Nephron (organoid): ENCODE data around the gene C16orf89.
A peak's percentile ranks its signal among the peaks of the same experiment; 100 is the strongest.
"Not testable (repeated sequence)": the region's sequence is repeated elsewhere in the genome, so short reads cannot be mapped to it uniquely, and the experiment has no call there.

Source experiments
- H3K27ac Mint-ChIP-seq, 3 experiments: 2 replicates each; pipeline ENCODE4 v1.8.0; 2020; ENCODE audit warnings: mixed read lengths in 3 of 3, mild to moderate bottlenecking in 2 of 3, moderate library complexity in 1 of 3
- H3K27me3 Mint-ChIP-seq: 2 replicates; pipeline ENCODE4 v1.8.0; 2021; ENCODE audit warnings: low read depth, mild to moderate bottlenecking, moderate library complexity, mixed read lengths
- H3K36me3 Mint-ChIP-seq: 2 replicates; pipeline ENCODE4 v1.8.0; 2020; ENCODE audit warnings: low read depth, mixed read lengths
- H3K4me1 Mint-ChIP-seq: 2 replicates; pipeline ENCODE4 v1.8.0; 2020; ENCODE audit warnings: mixed read lengths
- H3K4me3 Mint-ChIP-seq, 3 experiments: 2 replicates each; pipeline ENCODE4 v1.8.0; 2020; ENCODE audit warnings: mild to moderate bottlenecking in 3 of 3, mixed read lengths in 3 of 3, moderate library complexity in 2 of 3
- H3K9me3 Mint-ChIP-seq: 2 replicates; pipeline ENCODE4 v1.8.0; 2020; ENCODE audit warnings: mixed read lengths
- TF ChIP-seq, protein P1 (sequence below), 3 experiments: fragments of 200-600 bp; sonication (generic); IDR thresholded peaks; one replicate each; pipeline ENCODE4 v1.5.0; 2021; ENCODE audit warnings: antibody characterized with exemption in 3 of 3; ENCODE audit not compliant: unreplicated experiment in 3 of 3

Gene C16orf89

DNA sequence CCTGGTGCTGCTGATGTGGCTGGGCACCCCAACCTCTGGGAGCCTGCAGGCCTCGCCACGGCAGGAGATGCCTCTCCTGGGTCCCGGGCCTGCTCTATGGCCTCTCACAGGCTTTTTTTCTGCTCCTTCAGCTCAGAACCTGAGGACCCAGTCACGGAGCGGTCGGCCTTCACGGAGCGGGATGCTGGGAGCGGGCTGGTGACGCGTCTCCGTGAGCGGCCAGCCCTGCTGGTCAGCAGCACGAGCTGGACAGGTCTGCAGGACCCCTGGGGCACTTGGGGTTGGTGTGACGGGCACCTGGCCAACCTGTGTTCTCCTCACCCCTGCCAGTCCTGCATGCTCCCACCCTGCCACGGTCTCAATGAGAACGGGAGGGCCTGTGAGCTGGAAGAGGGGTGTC, 12.9 kb upstream of the C16orf89 start:
- Mint-ChIP-seq H3K9me3 (no peaks in the 10 kb centered on the region), H3K27me3 (no peaks in the 10 kb centered on the region)
- TF ChIP-seq, protein P1, sequence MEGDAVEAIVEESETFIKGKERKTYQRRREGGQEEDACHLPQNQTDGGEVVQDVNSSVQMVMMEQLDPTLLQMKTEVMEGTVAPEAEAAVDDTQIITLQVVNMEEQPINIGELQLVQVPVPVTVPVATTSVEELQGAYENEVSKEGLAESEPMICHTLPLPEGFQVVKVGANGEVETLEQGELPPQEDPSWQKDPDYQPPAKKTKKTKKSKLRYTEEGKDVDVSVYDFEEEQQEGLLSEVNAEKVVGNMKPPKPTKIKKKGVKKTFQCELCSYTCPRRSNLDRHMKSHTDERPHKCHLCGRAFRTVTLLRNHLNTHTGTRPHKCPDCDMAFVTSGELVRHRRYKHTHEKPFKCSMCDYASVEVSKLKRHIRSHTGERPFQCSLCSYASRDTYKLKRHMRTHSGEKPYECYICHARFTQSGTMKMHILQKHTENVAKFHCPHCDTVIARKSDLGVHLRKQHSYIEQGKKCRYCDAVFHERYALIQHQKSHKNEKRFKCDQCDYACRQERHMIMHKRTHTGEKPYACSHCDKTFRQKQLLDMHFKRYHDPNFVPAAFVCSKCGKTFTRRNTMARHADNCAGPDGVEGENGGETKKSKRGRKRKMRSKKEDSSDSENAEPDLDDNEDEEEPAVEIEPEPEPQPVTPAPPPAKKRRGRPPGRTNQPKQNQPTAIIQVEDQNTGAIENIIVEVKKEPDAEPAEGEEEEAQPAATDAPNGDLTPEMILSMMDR (IDR thresholded peaks at IDR 0.05; ENCODE audit: unreplicated experiment in 3 of 3): no peak

DNA sequence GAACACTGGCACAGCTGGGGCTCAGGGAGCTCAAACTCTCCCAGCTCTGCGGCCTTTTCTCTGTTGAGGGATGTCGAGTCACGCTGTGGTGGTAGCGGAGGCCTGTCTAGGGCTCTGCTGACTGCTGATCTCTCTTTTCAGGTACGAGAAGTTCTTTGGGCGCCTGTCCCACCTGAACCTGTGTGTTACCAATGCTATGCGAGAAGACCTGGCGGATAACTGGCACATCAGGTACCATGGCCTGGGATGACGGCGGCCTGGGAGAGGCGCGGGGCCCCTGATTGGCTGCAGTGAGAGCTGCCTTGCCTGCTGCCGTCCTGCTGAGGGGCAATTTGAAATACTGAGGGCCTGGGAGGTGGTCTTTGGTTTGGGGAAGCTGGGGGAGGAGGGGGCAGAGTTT, 11.5 kb upstream of the C16orf89 start:
- H3K36me3 Mint-ChIP-seq: peaks cover 12% of the 10 kb centered on the region
- no peaks in the 10 kb centered on the region for H3K9me3 Mint-ChIP-seq
- peaks cover 6% of the 10 kb centered on the region for H3K4me1 Mint-ChIP-seq
- no peaks in the 10 kb centered on the region for H3K27me3 Mint-ChIP-seq
- TF ChIP-seq, protein P1 (IDR thresholded peaks at IDR 0.05; ENCODE audit: unreplicated experiment in 3 of 3): no peak
- no peak overlapping the region for H3K27ac Mint-ChIP-seq
- H3K4me3 Mint-ChIP-seq: no peak overlapping the region

More for the DNA sequence above, 12.9 kb upstream of the C16orf89 start:
- Mint-ChIP-seq H3K4me3 (no peak overlapping the region), H3K36me3 (peaks cover 18% of the 10 kb centered on the region), H3K4me1 (no peaks in the 10 kb centered on the region), H3K27ac (no peak overlapping the region)

DNA sequence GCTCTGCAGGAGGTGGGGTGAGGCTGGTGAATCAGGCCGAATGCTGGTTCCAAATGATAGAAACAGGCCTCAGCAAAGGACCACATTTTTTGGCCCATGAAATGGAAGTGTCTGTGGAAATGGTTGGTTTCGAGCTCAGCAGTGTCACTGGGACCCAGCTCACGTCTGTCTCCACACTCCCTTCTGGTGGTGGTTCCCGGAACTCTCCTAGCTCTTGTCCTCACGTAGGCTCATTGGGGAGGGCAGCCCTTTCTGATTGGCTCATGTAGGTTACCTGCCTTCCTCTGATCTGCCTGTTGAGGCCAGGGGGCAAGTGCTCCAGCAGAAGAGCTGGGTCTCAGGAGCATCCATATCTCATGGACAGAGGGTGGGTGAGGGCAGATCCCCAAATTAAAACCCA, 9.9 kb upstream of the C16orf89 start:
- H3K9me3 Mint-ChIP-seq: no peaks in the 10 kb centered on the region
- H3K36me3 Mint-ChIP-seq: peaks cover 12% of the 10 kb centered on the region
- TF ChIP-seq, protein P1 (IDR thresholded peaks at IDR 0.05; ENCODE audit: unreplicated experiment in 3 of 3): no peak
- H3K4me1 Mint-ChIP-seq: peaks cover 15% of the 10 kb centered on the region
- H3K27ac Mint-ChIP-seq: no peak overlapping the region
- no peaks in the 10 kb centered on the region for H3K27me3 Mint-ChIP-seq
- no peak overlapping the region for H3K4me3 Mint-ChIP-seq

DNA sequence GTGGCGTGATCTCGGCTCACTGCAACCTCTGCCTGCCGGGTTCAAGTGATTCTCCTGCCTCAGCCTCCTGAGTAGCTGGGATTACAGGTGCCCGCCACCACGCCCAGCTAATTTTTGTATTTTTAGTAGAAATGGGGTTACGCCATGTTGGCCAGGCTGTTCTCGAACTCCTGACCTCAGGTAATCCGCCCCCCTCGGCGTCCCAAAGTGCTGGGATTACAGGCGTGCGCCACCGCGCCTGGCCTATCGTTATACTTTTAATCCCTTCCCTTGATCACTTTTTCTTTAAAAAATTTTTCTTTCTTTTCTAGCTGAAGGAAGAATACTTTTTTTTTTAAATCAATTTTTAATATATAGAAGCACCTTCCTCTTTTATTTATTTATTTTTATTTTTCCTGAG, 8.0 kb upstream of the C16orf89 start:
- H3K27ac Mint-ChIP-seq, H3K9me3 Mint-ChIP-seq, H3K27me3 Mint-ChIP-seq, H3K4me3 Mint-ChIP-seq, H3K36me3 Mint-ChIP-seq: not testable (repeated sequence)
- peaks cover 15% of the 10 kb centered on the region for H3K4me1 Mint-ChIP-seq

DNA sequence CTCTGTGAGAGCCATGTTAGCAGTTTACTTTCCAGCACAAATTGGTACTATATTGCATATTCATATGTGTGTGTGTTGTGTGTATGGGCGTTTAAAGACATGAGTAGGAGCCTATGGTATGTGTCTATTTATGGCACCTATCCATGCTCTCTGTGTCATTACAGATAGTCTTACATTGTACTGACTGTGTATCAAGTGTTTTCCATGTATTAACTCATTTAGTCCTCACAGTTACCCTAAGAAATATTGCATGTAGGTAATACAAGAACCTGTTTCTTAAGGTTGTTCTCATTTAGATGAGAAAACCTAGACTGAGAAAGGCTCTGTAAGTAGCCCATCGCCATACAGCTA, 7.5 kb upstream of the C16orf89 start:
- Mint-ChIP-seq H3K4me1 (peaks cover 15% of the 10 kb centered on the region), H3K9me3 (no peaks in the 10 kb centered on the region), H3K27ac (peak overlapping the region; percentile 17 to 35 (median 20)), H3K4me3 (peak overlapping the region; percentile 96 to 97 (median 96)), H3K36me3 (peaks cover 9% of the 10 kb centered on the region), H3K27me3 (no peaks in the 10 kb centered on the region)
- TF ChIP-seq, protein P1 (IDR thresholded peaks at IDR 0.05; ENCODE audit: unreplicated experiment in 3 of 3): no peak

DNA sequence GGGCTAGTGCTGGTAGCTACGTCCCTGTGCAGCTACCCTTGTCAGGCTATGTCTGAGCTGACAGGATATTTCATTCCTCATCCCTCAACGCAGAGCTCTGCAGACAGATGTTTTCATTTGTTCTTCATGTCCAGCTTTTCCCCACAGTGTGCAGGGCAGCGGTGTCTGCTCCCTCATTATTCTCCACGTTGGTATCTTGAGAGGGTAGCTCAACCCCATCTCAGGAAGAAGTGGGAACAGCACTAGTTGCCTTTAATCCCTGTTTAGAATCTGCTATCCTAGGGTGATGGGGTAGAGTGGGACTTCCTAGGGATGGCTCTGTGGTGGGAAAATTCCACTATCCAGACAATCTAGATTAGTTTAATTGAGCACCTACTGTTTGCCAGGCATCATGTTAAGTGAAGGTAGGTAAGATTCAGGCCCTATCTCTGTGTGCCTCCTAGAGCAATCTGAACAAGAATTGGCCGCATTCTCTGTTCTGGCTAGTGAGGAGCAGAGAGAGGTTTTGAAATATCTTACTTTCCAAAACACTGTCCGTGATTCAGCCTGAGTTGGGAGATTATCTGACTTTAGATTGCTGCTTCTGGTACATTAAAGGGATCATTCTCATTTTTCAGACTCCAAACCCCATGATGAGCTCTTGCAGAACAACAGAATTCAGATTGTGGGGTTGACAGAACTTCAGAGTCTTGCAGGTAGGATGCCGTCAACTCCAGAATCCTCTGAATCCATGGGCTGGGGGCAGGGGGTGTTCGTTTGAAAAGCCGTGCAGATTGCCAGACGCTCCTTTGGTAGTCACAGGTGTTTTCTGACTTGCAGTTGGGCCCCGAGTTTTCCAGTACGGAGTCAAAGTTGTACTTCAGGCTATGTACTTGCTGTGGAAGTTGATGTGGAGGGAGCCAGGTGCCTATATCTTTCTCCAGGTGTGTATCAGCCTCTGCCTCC, 6.8 kb upstream of the C16orf89 start:
- Mint-ChIP-seq H3K9me3 (no peaks in the 10 kb centered on the region), H3K27me3 (no peaks in the 10 kb centered on the region), H3K27ac (peak overlapping the region; percentile 80 to 93 (median 92)), H3K4me1 (peaks cover 15% of the 10 kb centered on the region), H3K4me3 (peak overlapping the region; percentile 96 to 97 (median 96)), H3K36me3 (peaks cover 9% of the 10 kb centered on the region)
- TF ChIP-seq, protein P1 (IDR thresholded peaks at IDR 0.05; ENCODE audit: unreplicated experiment in 3 of 3): no peak
